DOHH2 (cell line): Measurements from ENCODE around the gene KDM2A.

Experiments used
- CTCF ChIP-seq: fragments of 200-600 bp; sonication (generic); IDR thresholded peaks from one replicate; pipeline ENCODE4 v1.5.1; 2014; ENCODE audit warnings: antibody characterized with exemption, mild to moderate bottlenecking, low read depth, low read length; ENCODE audit not compliant: poor library complexity, severe bottlenecking
- EZH2phosphoT487 ChIP-seq: fragments of 200-600 bp; sonication (generic); IDR thresholded peaks from 2 replicates; pipeline ENCODE4 v1.6.1; 2017; ENCODE audit warnings: borderline replicate concordance, mild to moderate bottlenecking, antibody characterized with exemption, low read length, moderate library complexity, mixed read lengths

GRCh38 chr11:67252831-67253239, 133.8 kb downstream of the KDM2A start:
- TF ChIP-seq CTCF (peak; percentile 52), EZH2phosphoT487 (no peak)
